SK-N-SH (cell line): ENCODE results near the gene CREB5.

Experiments used
- CTCF ChIP-seq: fragments of 200-600 bp; sonication (generic); IDR thresholded peaks from 2 replicates; pipeline ENCODE4 v1.6.1; 2017; ENCODE audit warnings: antibody characterized with exemption, mild to moderate bottlenecking, moderate library complexity
- EP300 ChIP-seq, 2 experiments: IDR thresholded peaks; 2 replicates each; pipeline versions ENCODE4 v1.4.0 to v1.6.1; 2012; ENCODE audit warnings: borderline replicate concordance in 1 of 2, low read depth in 1 of 2, low read length in 1 of 2
- FOXJ3 ChIP-seq: sonication (generic); formaldehyde crosslinking; IDR thresholded peaks from 2 replicates; pipeline ENCODE4 v1.5.1; 2020; ENCODE audit warnings: mild to moderate bottlenecking, missing genetic modification reagents
- GABPA ChIP-seq: IDR thresholded peaks from 2 replicates; pipeline ENCODE4 v1.4.0; 2012; ENCODE audit warnings: low read depth, mild to moderate bottlenecking
- JUND ChIP-seq: IDR thresholded peaks from 2 replicates; pipeline ENCODE4 v1.4.0; 2012
- MAX ChIP-seq: IDR thresholded peaks from 2 replicates; pipeline ENCODE4 v1.4.0; 2012; ENCODE audit warnings: low read depth
- MXI1 ChIP-seq: IDR thresholded peaks from 2 replicates; pipeline ENCODE4 v1.6.1; 2012; ENCODE audit warnings: mild to moderate bottlenecking, low read depth, low read length, improper control_type of control experiment
- POLR2AphosphoS5 ChIP-seq: IDR thresholded peaks from 2 replicates; pipeline ENCODE4 v1.6.1; 2012; ENCODE audit warnings: low read depth, low read length
- RFX5 ChIP-seq: IDR thresholded peaks from 2 replicates; pipeline ENCODE4 v1.6.1; 2012; ENCODE audit warnings: mild to moderate bottlenecking, improper control_type of control experiment, low read length
- RXRA ChIP-seq: IDR thresholded peaks from 2 replicates; pipeline ENCODE4 v1.4.0; 2012; ENCODE audit warnings: low read depth, mild to moderate bottlenecking, borderline replicate concordance
- USF1 ChIP-seq: IDR thresholded peaks from 2 replicates; pipeline ENCODE4 v1.4.0; 2012; ENCODE audit warnings: low read depth, borderline replicate concordance
- YY1 ChIP-seq: IDR thresholded peaks from 2 replicates; pipeline ENCODE4 v1.4.0; 2012; ENCODE audit warnings: low read depth, mild to moderate bottlenecking

- no peak for TF ChIP-seq RFX5
- no peak for TF ChIP-seq JUND
- no peak for TF ChIP-seq CTCF
- no peak for TF ChIP-seq GABPA
- TF ChIP-seq MXI1 = no peak
- TF ChIP-seq POLR2AphosphoS5 = no peak
- TF ChIP-seq EP300 (IDR thresholded peaks at IDR 0.05; ENCODE audit: borderline replicate concordance in 1 of 2, low read depth in 1 of 2, low read length in 1 of 2) = no peak
- TF ChIP-seq MAX = no peak
- no peak for TF ChIP-seq USF1
- no peak for TF ChIP-seq RXRA
- no peak for TF ChIP-seq YY1
- TF ChIP-seq FOXJ3 (CRISPR knock-in tag) = no peak
Measured at GRCh38 chr7:28509251-28510025, 97.1 kb downstream of the CREB5 start.
